Brain microvascular endothelial cell (primary cell): ENCODE data around the gene ELP4.

Experiments
- DNase-seq: peaks from one replicate; pipeline ENCODE4 v3.0.0-alpha.2; 2020
- H3K27ac ChIP-seq: fragments of 250-450 bp; sonication (Bioruptor Pico); 2 replicates; pipeline ENCODE4 v1.5.1; 2020; ENCODE audit warnings: mild to moderate bottlenecking, moderate library complexity
- H3K27me3 ChIP-seq: fragments of 250-450 bp; sonication (Bioruptor Pico); replicated peaks from 2 replicates; pipeline ENCODE4 v1.5.1; 2020; ENCODE audit warnings: mild to moderate bottlenecking
- H3K36me3 ChIP-seq: fragments of 250-450 bp; sonication (Bioruptor Pico); replicated peaks from 2 replicates; pipeline ENCODE4 v1.5.1; 2020; ENCODE audit warnings: mild to moderate bottlenecking
- H3K4me3 ChIP-seq: 2 replicates; pipeline ENCODE4 v1.5.1; 2011; ENCODE audit warnings: low read depth, mild to moderate bottlenecking, control low read depth, low read length, moderate library complexity
- in situ Hi-C: cut with HindIII; loops from 2 replicates; pipeline ENCODE4 v1.10.0; 2017; ENCODE audit warnings: low sequenced_read_pairs, low pct_ligation_motif_present
- TF ChIP-seq, protein P1 (sequence below): IDR thresholded peaks from 2 replicates; pipeline ENCODE4 v1.5.1; 2011; ENCODE audit warnings: low read depth, mild to moderate bottlenecking, moderate library complexity, low read length, control low read depth, inconsistent platforms; ENCODE audit errors: missing control alignments

The ELP4 gene

DNA sequence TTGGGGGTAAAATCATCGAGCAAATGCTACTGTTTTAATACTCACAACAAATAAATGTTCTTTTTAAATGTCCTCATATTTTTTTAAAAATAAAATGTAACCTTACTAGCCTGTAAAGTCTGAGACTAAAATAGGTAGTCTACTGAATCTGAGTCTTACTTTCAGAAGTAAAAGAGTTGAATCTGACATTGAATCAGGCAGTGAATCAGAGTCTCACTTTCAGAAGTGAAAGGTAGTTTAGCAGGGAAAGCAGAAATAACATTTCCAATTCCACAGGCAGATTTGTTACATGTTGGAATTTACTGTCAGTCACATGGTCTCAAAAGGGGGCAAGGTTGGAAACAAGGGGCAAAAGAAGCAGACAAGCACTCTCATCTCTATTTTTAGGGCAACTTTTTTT, 143.0 kb downstream of the ELP4 start:
- in situ Hi-C loops: no loop called here
- no peak for DNase-seq
- no peaks in the 10 kb centered on the region for H3K36me3 ChIP-seq
- no peaks in the 10 kb centered on the region for H3K27me3 ChIP-seq
- H3K4me3 ChIP-seq: no peak overlapping the region
- TF ChIP-seq, protein P1, sequence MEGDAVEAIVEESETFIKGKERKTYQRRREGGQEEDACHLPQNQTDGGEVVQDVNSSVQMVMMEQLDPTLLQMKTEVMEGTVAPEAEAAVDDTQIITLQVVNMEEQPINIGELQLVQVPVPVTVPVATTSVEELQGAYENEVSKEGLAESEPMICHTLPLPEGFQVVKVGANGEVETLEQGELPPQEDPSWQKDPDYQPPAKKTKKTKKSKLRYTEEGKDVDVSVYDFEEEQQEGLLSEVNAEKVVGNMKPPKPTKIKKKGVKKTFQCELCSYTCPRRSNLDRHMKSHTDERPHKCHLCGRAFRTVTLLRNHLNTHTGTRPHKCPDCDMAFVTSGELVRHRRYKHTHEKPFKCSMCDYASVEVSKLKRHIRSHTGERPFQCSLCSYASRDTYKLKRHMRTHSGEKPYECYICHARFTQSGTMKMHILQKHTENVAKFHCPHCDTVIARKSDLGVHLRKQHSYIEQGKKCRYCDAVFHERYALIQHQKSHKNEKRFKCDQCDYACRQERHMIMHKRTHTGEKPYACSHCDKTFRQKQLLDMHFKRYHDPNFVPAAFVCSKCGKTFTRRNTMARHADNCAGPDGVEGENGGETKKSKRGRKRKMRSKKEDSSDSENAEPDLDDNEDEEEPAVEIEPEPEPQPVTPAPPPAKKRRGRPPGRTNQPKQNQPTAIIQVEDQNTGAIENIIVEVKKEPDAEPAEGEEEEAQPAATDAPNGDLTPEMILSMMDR: no peak
- no peak overlapping the region for H3K27ac ChIP-seq

DNA sequence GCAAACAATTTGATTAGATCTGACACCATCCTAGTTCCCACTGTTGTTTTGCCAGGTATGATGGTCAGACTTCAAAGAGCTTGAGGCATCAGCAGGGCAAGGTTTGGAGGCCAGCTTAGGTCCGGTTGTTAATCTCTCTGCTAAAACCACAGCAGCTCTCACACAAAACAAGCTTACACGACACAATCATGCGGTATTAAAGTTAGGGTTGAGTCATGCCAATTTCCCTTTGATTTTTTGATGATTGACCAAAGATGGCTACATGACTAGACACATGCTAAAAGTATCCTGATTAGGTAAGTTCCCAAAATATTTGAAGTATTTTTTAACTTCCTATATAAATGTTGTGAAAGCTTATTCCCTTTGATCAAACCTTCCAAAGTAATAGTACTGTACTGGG, 145.9 kb downstream of the ELP4 start:
- Histone ChIP-seq H3K4me3 (no peak overlapping the region), H3K27ac (peak overlapping the region; percentile 30), H3K36me3 (no peaks in the 10 kb centered on the region), H3K27me3 (no peaks in the 10 kb centered on the region)
- peak; percentile 84 for DNase-seq
- TF ChIP-seq, protein P1: no peak
- in situ Hi-C loops: no loop called here

DNA sequence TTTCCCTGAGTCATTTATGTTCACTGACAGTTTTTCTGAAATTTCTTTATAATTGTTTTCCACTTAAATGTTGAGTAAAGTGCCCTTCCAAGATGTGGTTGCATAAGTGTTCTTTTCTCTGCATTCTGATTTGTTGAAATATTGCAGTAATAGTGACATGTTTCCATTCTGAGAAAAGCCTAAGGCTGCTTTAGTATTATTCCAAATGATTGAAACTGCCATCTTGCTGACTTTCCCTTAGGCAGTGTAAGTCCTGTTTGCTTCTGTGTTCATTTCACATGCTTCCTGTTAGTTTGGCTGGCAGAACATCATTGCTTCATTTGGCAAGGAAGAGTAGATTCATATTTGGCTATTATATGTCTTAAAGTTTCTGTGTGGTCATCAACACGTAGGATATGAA, 146.5 kb downstream of the ELP4 start:
- DNase-seq: no peak
- in situ Hi-C loops: no loop called here

DNA sequence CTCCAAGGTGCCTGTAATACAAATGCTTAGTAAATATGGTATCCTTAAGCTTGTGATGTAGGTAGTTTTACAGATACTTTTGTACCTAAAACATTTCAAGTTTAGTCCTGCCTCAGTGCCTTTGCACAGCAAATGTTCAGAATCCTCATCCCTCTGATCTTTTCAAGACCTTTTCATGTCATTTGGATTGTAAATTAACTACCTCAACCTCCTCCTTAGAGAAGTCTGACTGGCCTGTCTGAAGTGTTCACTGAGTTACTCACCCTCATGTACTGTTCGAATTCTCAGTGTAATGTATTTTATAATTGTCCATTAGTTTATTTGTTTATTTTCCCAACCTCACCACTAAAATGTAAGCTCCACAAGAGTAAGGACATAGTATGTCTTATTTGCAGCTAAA, 147.5 kb downstream of the ELP4 start:
- TF ChIP-seq, protein P1: no peak
- Histone ChIP-seq H3K27ac (no peak overlapping the region), H3K4me3 (no peak overlapping the region), H3K27me3 (no peaks in the 10 kb centered on the region), H3K36me3 (no peaks in the 10 kb centered on the region)
- in situ Hi-C loops: no loop called here
- no peak for DNase-seq

More for the DNA sequence above, 146.5 kb downstream of the ELP4 start:
- Histone ChIP-seq H3K36me3 (no peaks in the 10 kb centered on the region), H3K4me3 (no peak overlapping the region), H3K27ac (peak overlapping the region; percentile 30), H3K27me3 (no peaks in the 10 kb centered on the region)
- TF ChIP-seq, protein P1: no peak

DNA sequence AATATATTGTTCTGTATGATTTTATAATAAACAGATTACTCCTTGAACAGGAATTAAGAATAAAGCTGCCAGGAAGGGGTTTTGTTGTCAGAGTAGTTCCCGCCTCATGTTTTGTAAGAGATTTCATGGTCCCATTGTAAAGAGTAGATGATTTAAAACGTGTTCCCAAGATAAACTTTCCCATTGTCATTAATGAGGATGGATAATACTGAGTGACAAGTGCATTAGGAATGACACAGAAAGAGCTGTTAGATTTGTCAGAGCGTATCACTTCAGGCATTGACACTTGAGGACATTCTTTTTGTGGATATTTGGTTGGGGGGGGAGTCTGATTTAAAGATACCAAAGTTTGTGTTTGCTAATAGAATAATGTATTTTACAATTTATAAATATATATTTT, 154.6 kb downstream of the ELP4 start:
- TF ChIP-seq, protein P1: no peak
- no peaks in the 10 kb centered on the region for H3K36me3 ChIP-seq
- H3K27me3 ChIP-seq: no peaks in the 10 kb centered on the region
- in situ Hi-C loops: no loop called here
- H3K27ac ChIP-seq: no peak overlapping the region
- no peak for DNase-seq
- H3K4me3 ChIP-seq: no peak overlapping the region

DNA sequence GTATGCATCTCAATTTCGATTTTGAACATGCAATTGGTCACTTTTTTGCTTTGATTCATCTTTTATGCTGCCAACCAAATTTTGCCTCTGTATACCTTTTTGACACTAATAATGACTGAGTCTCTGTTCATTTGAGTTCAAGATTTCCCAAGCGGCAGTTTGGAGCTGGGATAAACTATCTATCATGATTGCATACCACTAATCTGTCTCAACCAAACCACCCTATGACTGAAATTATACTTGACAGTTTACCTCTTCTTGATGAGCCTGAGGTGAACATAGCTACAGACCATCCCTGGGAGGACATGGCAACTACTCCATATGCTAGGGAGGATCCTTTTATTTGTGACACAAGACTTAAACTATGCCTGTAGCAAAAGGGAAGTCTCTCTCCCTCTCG, 155.4 kb downstream of the ELP4 start:
- no peaks in the 10 kb centered on the region for H3K27me3 ChIP-seq
- H3K27ac ChIP-seq: no peak overlapping the region
- in situ Hi-C loops: no loop called here
- no peaks in the 10 kb centered on the region for H3K36me3 ChIP-seq
- TF ChIP-seq, protein P1: no peak
- H3K4me3 ChIP-seq: no peak overlapping the region
- no peak for DNase-seq
